ENCODE measurements around the gene PTHLH. TPM values are rescaled to one million over a fixed set of nuclear protein-coding genes. Genes with fewer than 3 reads are reported as not detected.

PTHLH gene
- total RNA-seq, 2 donors from 2014 or later, result 0.58 TPM; not detected in 1

GRCh38 chr12:27940756-27941402 lies 31.7 kb downstream of the PTHLH start:
- Histone ChIP-seq H3K27me3 (no peaks in the 10 kb centered on the region), H3K9me3 (no peaks in the 10 kb centered on the region), H3K9ac (ENCODE audit: low read depth in 2 of 2, low read length in 2 of 2) (no peak overlapping the region), H3K4me1 (no peaks in the 10 kb centered on the region), H3K27ac (no peak overlapping the region), H3K4me3 (no peak overlapping the region), H3K36me3 (no peaks in the 10 kb centered on the region)
- peak; percentile 68 for DNase-seq
- intact Hi-C loops (cut with DNase I), result loop anchor here (2.0 kb wide), 1 partner anchor 208 kb away; no protein-coding TSS in a partner anchor
- TF ChIP-seq CTCF (IDR thresholded peaks at IDR 0.05), result peak; percentile 73

- TF ChIP-seq CTCF (IDR thresholded peaks at IDR 0.05), result no peak
- DNase-seq, result no peak
- Histone ChIP-seq H3K4me1 (no peaks in the 10 kb centered on the region), H3K27me3 (no peaks in the 10 kb centered on the region), H3K9ac (ENCODE audit: low read depth in 2 of 2, low read length in 2 of 2) (no peak overlapping the region), H3K27ac (no peak overlapping the region), H3K36me3 (no peaks in the 10 kb centered on the region), H3K9me3 (no peaks in the 10 kb centered on the region), H3K4me3 (no peak overlapping the region)
- intact Hi-C loops (cut with DNase I), result loop anchor here (2.0 kb wide), 1 partner anchor 207 kb away; no protein-coding TSS in a partner anchor
Observed at GRCh38 chr12:27940245-27940644, 32.3 kb downstream of the PTHLH start.

DNA sequence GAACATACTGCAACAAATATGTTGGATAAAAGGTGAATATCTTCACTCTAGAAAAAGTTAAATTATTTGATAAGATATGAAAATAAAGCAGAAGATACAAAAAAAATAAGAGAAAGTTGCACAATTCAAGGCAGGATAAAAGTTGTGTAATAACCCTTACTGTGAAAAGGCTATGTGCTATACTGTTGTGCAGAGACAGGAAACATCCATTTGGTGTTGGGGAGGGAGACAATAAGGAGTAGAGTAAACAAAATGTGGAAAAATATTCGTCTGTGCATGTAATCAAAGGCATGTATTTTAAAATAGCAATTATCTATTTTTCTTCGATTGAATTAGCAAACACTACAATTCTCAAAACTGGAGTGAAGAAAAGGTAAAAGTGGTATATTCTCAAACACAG lies 34.8 kb downstream of the PTHLH start:
- Histone ChIP-seq H3K4me1 (no peaks in the 10 kb centered on the region), H3K27ac (no peak overlapping the region), H3K36me3 (no peaks in the 10 kb centered on the region), H3K9me3 (no peaks in the 10 kb centered on the region), H3K4me3 (no peak overlapping the region), H3K27me3 (no peaks in the 10 kb centered on the region), H3K9ac (ENCODE audit: low read depth in 2 of 2, low read length in 2 of 2) (no peak overlapping the region)
- intact Hi-C loops (cut with DNase I), result no loop called here
- no peak for TF ChIP-seq CTCF (IDR thresholded peaks at IDR 0.05)
- no peak for DNase-seq

- Histone ChIP-seq H3K36me3 (no peaks in the 10 kb centered on the region), H3K27ac (no peak overlapping the region), H3K4me3 (no peak overlapping the region), H3K9me3 (no peaks in the 10 kb centered on the region), H3K4me1 (no peaks in the 10 kb centered on the region), H3K27me3 (no peaks in the 10 kb centered on the region), H3K9ac (ENCODE audit: low read depth in 2 of 2, low read length in 2 of 2) (no peak overlapping the region)
- intact Hi-C loops (cut with DNase I), result no loop called here
- no peak for DNase-seq
- no peak for TF ChIP-seq CTCF (IDR thresholded peaks at IDR 0.05)
Observed at GRCh38 chr12:27936196-27936595, 36.3 kb downstream of the PTHLH start.

DNA sequence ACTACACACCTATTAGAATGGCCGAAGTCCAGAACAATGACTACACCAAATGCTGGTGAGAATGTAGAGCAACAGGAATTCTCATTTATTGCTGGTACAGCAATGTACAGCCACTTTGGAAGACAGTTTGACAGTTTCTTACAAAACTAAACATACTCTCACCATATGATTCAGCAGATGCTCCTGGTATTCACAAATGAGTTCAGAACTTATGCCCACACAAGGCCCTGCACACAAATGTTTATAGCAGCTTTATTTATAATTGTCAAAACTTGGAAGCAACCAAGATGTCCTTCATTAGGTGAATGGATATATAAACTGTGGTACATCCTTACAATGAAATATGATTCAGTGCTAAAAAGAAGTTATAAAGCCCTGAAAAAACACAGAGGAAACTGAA lies 38.3 kb downstream of the PTHLH start:
- H3K27me3 ChIP-seq, result no peaks in the 10 kb centered on the region
- no peaks in the 10 kb centered on the region for H3K9me3 ChIP-seq
- intact Hi-C loops (cut with DNase I), result no loop called here
- H3K36me3 ChIP-seq, result no peaks in the 10 kb centered on the region
- no peak overlapping the region for H3K4me3 ChIP-seq
- H3K27ac ChIP-seq, result no peak overlapping the region
- H3K9ac ChIP-seq (ENCODE audit: low read depth in 2 of 2, low read length in 2 of 2), result no peak overlapping the region
- no peaks in the 10 kb centered on the region for H3K4me1 ChIP-seq
- no peak for DNase-seq
- TF ChIP-seq CTCF (IDR thresholded peaks at IDR 0.05), result no peak

Measured in colonic mucosa (tissue), 4 donors.